Gastrocnemius medialis (tissue), 4 donors: Measurements from ENCODE around the gene NOLC1. TPM values are rescaled to one million over a fixed set of nuclear protein-coding genes. Genes with fewer than 3 reads are reported as not detected.
"Not testable (repeated sequence)": the region's sequence is repeated elsewhere in the genome, so short reads cannot be mapped to it uniquely, and the experiment has no call there.

Source experiments
- ATAC-seq, 2 donors: fragments of 150-250 bp; one replicate each; pipeline ENCODE4 v1.9.1; 2016
- DNase-seq, 2 donors: peaks; one replicate each; pipeline ENCODE4 v3.0.0-alpha.2; 2019
- H3K27ac ChIP-seq, 4 donors: fragments of 200-600 bp; sonication (generic); 1 replicate in 1 of 4; 2 replicates in 3 of 4; pipeline ENCODE4 v1.5.1; 2016 to 2018; ENCODE audit warnings: mild to moderate bottlenecking in 2 of 4, moderate library complexity in 1 of 4
- H3K27me3 ChIP-seq, 3 donors: fragments of 200-600 bp; sonication (generic) in 2 of 3; 1 replicate in 1 of 3; 2 replicates in 2 of 3; pipeline versions ENCODE4 v1.5.1 to v1.6.0; 2016 to 2019; ENCODE audit warnings: mild to moderate bottlenecking in 1 of 3, moderate library complexity in 1 of 3
- H3K36me3 ChIP-seq, 2 donors: fragments of 200-600 bp; sonication (generic) in 1 of 2; one replicate each; pipeline ENCODE4 v1.5.1; 2017 to 2018
- H3K4me1 ChIP-seq, 2 donors: fragments of 200-600 bp; sonication (generic) in 1 of 2; one replicate each; pipeline ENCODE4 v1.5.1; 2016 to 2017; ENCODE audit warnings: mild to moderate bottlenecking in 2 of 2
- H3K4me3 ChIP-seq, 4 donors: fragments of 200-600 bp; sonication (generic) in 3 of 4; 1 replicate in 1 of 4; 2 replicates in 3 of 4; pipeline ENCODE4 v1.5.1; 2016 to 2019; ENCODE audit warnings: mild to moderate bottlenecking in 2 of 4
- H3K9me3 ChIP-seq, 3 donors: fragments of 200-600 bp; sonication (generic) in 2 of 3; 1 replicate in 1 of 3; 2 replicates in 2 of 3; pipeline ENCODE4 v1.5.1; 2016 to 2019
- POLR2A ChIP-seq, 2 donors: fragments of 450-650 bp; IDR thresholded peaks; one replicate each; pipeline ENCODE4 v1.6.1; 2017; ENCODE audit warnings: antibody characterized with exemption in 2 of 2, mild to moderate bottlenecking in 2 of 2, moderate library complexity in 2 of 2
- in situ Hi-C, 4 donors: fragments of 200-750 bp; cut with MboI; loops; one replicate each; pipeline versions ENCODE4 v1.15.0 to v1.8.0; 2017; ENCODE audit warnings: low sequenced_read_pairs in 4 of 4
- intact Hi-C: fragments of 100-400 bp; cut with DNase I; formaldehyde crosslinking; loops from one replicate; pipeline ENCODE4 v1.15.1; 2023; ENCODE audit warnings: low total_unique reads
- total RNA-seq, 4 donors: library from RNA; depleted of rRNA; stranded (reverse); fragments of >200 nt; gene quantifications; one replicate each; pipeline versions ENCODE4 v1.1.0 to v1.2.3, GENCODE V29; 2016
- TF ChIP-seq, protein P1 (sequence below), 5 experiments: fragments of 450-650 bp in 3 of 5; fragments of 200-600 bp in 2 of 5; sonication (generic) in 2 of 5; IDR thresholded peaks in 4 of 5; conservative IDR thresholded peaks in 1 of 5; 1 replicate in 4 of 5; 2 replicates in 1 of 5; pipeline ENCODE4 v1.5.1; 2016 to 2019; ENCODE audit warnings: antibody characterized with exemption in 5 of 5, mild to moderate bottlenecking in 3 of 5, moderate library complexity in 3 of 5

Gene NOLC1
- total RNA-seq, 4 donors from 2014 or later: 37.2 to 76.7 (median 71.1) TPM

DNA sequence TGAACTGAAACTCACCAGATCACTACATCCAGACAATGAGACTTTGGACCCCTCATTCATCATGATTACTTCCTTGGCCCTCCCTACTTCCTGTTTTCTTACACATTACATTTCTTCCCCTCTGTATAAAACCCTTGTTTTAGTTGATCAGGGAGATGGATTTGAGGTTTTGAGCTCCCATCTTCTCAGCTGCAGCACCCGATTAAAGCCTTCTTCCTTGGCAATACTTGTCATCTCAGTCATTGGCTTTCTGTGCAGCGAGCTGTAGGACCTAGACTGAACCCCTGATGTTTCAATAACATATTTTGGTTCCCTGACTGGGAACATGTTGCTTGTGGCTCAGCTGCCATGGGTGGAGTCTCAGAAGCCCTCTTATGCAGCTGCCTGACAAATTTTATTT is 33.1 kb downstream of the NOLC1 start:
- TF ChIP-seq, protein P1, sequence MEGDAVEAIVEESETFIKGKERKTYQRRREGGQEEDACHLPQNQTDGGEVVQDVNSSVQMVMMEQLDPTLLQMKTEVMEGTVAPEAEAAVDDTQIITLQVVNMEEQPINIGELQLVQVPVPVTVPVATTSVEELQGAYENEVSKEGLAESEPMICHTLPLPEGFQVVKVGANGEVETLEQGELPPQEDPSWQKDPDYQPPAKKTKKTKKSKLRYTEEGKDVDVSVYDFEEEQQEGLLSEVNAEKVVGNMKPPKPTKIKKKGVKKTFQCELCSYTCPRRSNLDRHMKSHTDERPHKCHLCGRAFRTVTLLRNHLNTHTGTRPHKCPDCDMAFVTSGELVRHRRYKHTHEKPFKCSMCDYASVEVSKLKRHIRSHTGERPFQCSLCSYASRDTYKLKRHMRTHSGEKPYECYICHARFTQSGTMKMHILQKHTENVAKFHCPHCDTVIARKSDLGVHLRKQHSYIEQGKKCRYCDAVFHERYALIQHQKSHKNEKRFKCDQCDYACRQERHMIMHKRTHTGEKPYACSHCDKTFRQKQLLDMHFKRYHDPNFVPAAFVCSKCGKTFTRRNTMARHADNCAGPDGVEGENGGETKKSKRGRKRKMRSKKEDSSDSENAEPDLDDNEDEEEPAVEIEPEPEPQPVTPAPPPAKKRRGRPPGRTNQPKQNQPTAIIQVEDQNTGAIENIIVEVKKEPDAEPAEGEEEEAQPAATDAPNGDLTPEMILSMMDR (IDR thresholded peaks at IDR 0.05 in 4 of 5, conservative IDR thresholded peaks at IDR 0.05 in 1 of 5): no peak
- no peak for TF ChIP-seq POLR2A (IDR thresholded peaks at IDR 0.05)
- H3K4me3 ChIP-seq: no peak overlapping the region
- in situ Hi-C loops (no loop called here), intact Hi-C loops (no loop called here)
- no peak for DNase-seq
- no peak for ATAC-seq
- H3K36me3 ChIP-seq: no peaks in the 10 kb centered on the region
- H3K27me3 ChIP-seq: no peaks in the 10 kb centered on the region
- H3K9me3 ChIP-seq: no peaks in the 10 kb centered on the region
- no peaks in the 10 kb centered on the region for H3K4me1 ChIP-seq
- no peak overlapping the region for H3K27ac ChIP-seq

GRCh38 chr10:102185811-102186527 is 33.8 kb downstream of the NOLC1 start:
- intact Hi-C loops: no loop called here
- Histone ChIP-seq H3K9me3 (no peaks in the 10 kb centered on the region), H3K4me1 (no peaks in the 10 kb centered on the region), H3K36me3 (no peaks in the 10 kb centered on the region), H3K27me3 (no peaks in the 10 kb centered on the region), H3K4me3 (no peak overlapping the region), H3K27ac (no peak overlapping the region)
- TF ChIP-seq, protein P1 (IDR thresholded peaks at IDR 0.05 in 4 of 5, conservative IDR thresholded peaks at IDR 0.05 in 1 of 5): no peak
- no peak for TF ChIP-seq POLR2A (IDR thresholded peaks at IDR 0.05)
- DNase-seq (no peak), ATAC-seq (no peak)
- in situ Hi-C loops: no loop called here

GRCh38 chr10:102188298-102188940 is 36.2 kb downstream of the NOLC1 start:
- no peak for ATAC-seq
- no peaks in the 10 kb centered on the region for H3K27me3 ChIP-seq
- no peaks in the 10 kb centered on the region for H3K9me3 ChIP-seq
- no peaks in the 10 kb centered on the region for H3K36me3 ChIP-seq
- no peaks in the 10 kb centered on the region for H3K4me1 ChIP-seq
- in situ Hi-C loops: no loop called here
- TF ChIP-seq POLR2A (IDR thresholded peaks at IDR 0.05): no peak
- TF ChIP-seq, protein P1 (IDR thresholded peaks at IDR 0.05 in 4 of 5, conservative IDR thresholded peaks at IDR 0.05 in 1 of 5): no peak
- DNase-seq: no peak
- no peak overlapping the region for H3K27ac ChIP-seq
- H3K4me3 ChIP-seq: no peak overlapping the region
- intact Hi-C loops: no loop called here

GRCh38 chr10:102188941-102189898 is 37.0 kb downstream of the NOLC1 start:
- H3K9me3 ChIP-seq, H3K4me3 ChIP-seq, H3K27ac ChIP-seq, ATAC-seq, H3K4me1 ChIP-seq, H3K36me3 ChIP-seq, intact Hi-C loops, H3K27me3 ChIP-seq, DNase-seq, in situ Hi-C loops: not testable (repeated sequence)

- intact Hi-C loops (no loop called here), in situ Hi-C loops (no loop called here)
- Histone ChIP-seq H3K9me3 (no peaks in the 10 kb centered on the region), H3K4me3 (no peak overlapping the region), H3K27ac (no peak overlapping the region), H3K27me3 (no peaks in the 10 kb centered on the region), H3K4me1 (no peaks in the 10 kb centered on the region), H3K36me3 (no peaks in the 10 kb centered on the region)
- DNase-seq: no peak
- TF ChIP-seq, protein P1 (IDR thresholded peaks at IDR 0.05 in 4 of 5, conservative IDR thresholded peaks at IDR 0.05 in 1 of 5): no peak
- no peak for ATAC-seq
Measured at GRCh38 chr10:102191956-102192355, 39.8 kb downstream of the NOLC1 start.
